Liver (tissue), 9 donors: ENCODE data around the gene TMPRSS7. TPM values are rescaled to one million over a fixed set of nuclear protein-coding genes. Genes with fewer than 3 reads are reported as not detected.

Experiments
- DNase-seq: peaks from one replicate; pipeline ENCODE4 v3.0.0-alpha.2; 2017; ENCODE audit warnings: low spot score
- H3K27ac ChIP-seq, 2 donors: one replicate each; pipeline ENCODE4 v1.7.0; 2013; ENCODE audit warnings: inconsistent platforms in 2 of 2, low read length in 2 of 2, control low read depth in 1 of 2, low read depth in 1 of 2, mild to moderate bottlenecking in 1 of 2
- H3K27me3 ChIP-seq, 4 donors: one replicate each; pipeline versions ENCODE4 v1.6.1 to v1.7.0; 2013; ENCODE audit warnings: low read length in 3 of 4, inconsistent platforms in 1 of 4, mild to moderate bottlenecking in 1 of 4, moderate library complexity in 1 of 4; ENCODE audit not compliant: control insufficient read depth in 4 of 4, insufficient read depth in 4 of 4
- H3K36me3 ChIP-seq, 4 donors: one replicate each; pipeline versions ENCODE4 v1.6.1 to v1.7.0; 2013; ENCODE audit warnings: low read length in 3 of 4, mild to moderate bottlenecking in 3 of 4, low read depth in 1 of 4, moderate library complexity in 1 of 4; ENCODE audit not compliant: control insufficient read depth in 4 of 4, insufficient read depth in 3 of 4
- H3K4me1 ChIP-seq, 4 donors: one replicate each; pipeline versions ENCODE4 v1.6.1 to v1.7.0; 2013; ENCODE audit warnings: low read length in 3 of 4, mild to moderate bottlenecking in 3 of 4, moderate library complexity in 1 of 4; ENCODE audit not compliant: control insufficient read depth in 4 of 4, insufficient read depth in 4 of 4
- H3K4me3 ChIP-seq, 3 donors: one replicate each; pipeline versions ENCODE4 v1.6.1 to v1.7.0; 2013; ENCODE audit warnings: low read length in 3 of 3, control low read depth in 1 of 3, low read depth in 1 of 3, mild to moderate bottlenecking in 1 of 3
- H3K9ac ChIP-seq, 2 donors: one replicate each; pipeline ENCODE4 v1.7.0; 2013; ENCODE audit warnings: low read length in 2 of 2, mild to moderate bottlenecking in 2 of 2, moderate library complexity in 2 of 2, control low read depth in 1 of 2, low read depth in 1 of 2
- H3K9me3 ChIP-seq, 4 donors: one replicate each; pipeline versions ENCODE4 v1.6.1 to v1.7.0; 2013; ENCODE audit warnings: low read length in 3 of 4; ENCODE audit not compliant: control insufficient read depth in 4 of 4
- CTCF ChIP-seq: fragments of 150-350 bp; IDR thresholded peaks from 2 replicates; pipeline ENCODE4 v1.5.1; 2017; ENCODE audit warnings: improper control_type of control experiment, low read depth, low read length; ENCODE audit not compliant: missing input control
- EGR1 ChIP-seq, 2 donors: IDR thresholded peaks; 2 replicates each; pipeline ENCODE4 v1.6.1; 2016 to 2018; ENCODE audit warnings: antibody characterized with exemption in 2 of 2, low read depth in 2 of 2
- FOXA1 ChIP-seq: IDR thresholded peaks from 2 replicates; pipeline ENCODE4 v1.6.1; 2016; ENCODE audit warnings: antibody characterized with exemption
- HNF4A ChIP-seq, 2 donors: conservative IDR thresholded peaks; 2 replicates each; pipeline ENCODE4 v1.6.1; 2016; ENCODE audit warnings: antibody characterized with exemption in 2 of 2, mild to moderate bottlenecking in 2 of 2
- HNF4G ChIP-seq: IDR thresholded peaks from 2 replicates; pipeline ENCODE4 v1.6.1; 2016; ENCODE audit warnings: antibody characterized with exemption
- JUND ChIP-seq, 2 donors: IDR thresholded peaks; 2 replicates each; pipeline ENCODE4 v1.6.1; 2016; ENCODE audit warnings: antibody characterized with exemption in 2 of 2
- MAX ChIP-seq: IDR thresholded peaks from 2 replicates; pipeline ENCODE4 v1.6.1; 2016; ENCODE audit warnings: antibody characterized with exemption
- REST ChIP-seq: IDR thresholded peaks from 2 replicates; pipeline ENCODE4 v1.6.1; 2016; ENCODE audit warnings: antibody characterized with exemption, mild to moderate bottlenecking
- RXRA ChIP-seq, 2 donors: IDR thresholded peaks; 2 replicates each; pipeline ENCODE4 v1.6.1; 2017 to 2018; ENCODE audit warnings: antibody characterized with exemption in 2 of 2, mild to moderate bottlenecking in 1 of 2
- SP1 ChIP-seq: IDR thresholded peaks from 2 replicates; pipeline ENCODE4 v1.6.1; 2018; ENCODE audit warnings: antibody characterized with exemption, mild to moderate bottlenecking
- TAF1 ChIP-seq: conservative IDR thresholded peaks from 2 replicates; pipeline ENCODE4 v1.6.1; 2016; ENCODE audit warnings: antibody characterized with exemption, mild to moderate bottlenecking
- ZBTB33 ChIP-seq: IDR thresholded peaks from 2 replicates; pipeline ENCODE4 v1.6.1; 2016; ENCODE audit warnings: antibody characterized with exemption
- WGBS: extraction: QIAGEN DNeasy Blood & Tissue Kit; methylation state at CpG from one replicate; pipeline ENCODE4 v1.1.7; 2013; 5-methylcytosine and 5-hydroxymethylcytosine counted together
- polyA plus RNA-seq, 2 donors: library from polyadenylated mRNA; stranded (reverse) in 1 of 2; unstranded in 1 of 2; fragments of 200-250 nt in 1 of 2; fragments of >200 nt in 1 of 2; fragmentation: Nextera tagmentation in 1 of 2; extraction: Ambion mirVana in 1 of 2; gene quantifications; one replicate each; pipeline versions ENCODE4 v1.2.1 to v1.2.3, GENCODE V29; 2013 to 2015
- total RNA-seq, 2 donors: library from RNA; depleted of rRNA; stranded (reverse); fragments of >200 nt; gene quantifications; one replicate each; pipeline ENCODE4 v1.2.3, GENCODE V29; 2014
- donor health status: healthy.
- donor health status: healthy.
- donor health status: healthy.
- donor health status: healthy.
- donor health status: healthy.

Gene TMPRSS7
- total and polyA plus RNA-seq, 4 donors, result not detected

GRCh38 chr3:112095731-112096130, 61.2 kb downstream of the TMPRSS7 start (continued):
- TF ChIP-seq REST (no peak), RXRA (IDR thresholded peaks at IDR 0.05) (no peak)

GRCh38 chr3:112096176-112096575, 61.6 kb downstream of the TMPRSS7 start:
- Histone ChIP-seq H3K36me3 (no peaks in the 10 kb centered on the region), H3K27ac (no peak overlapping the region), H3K27me3 (no peaks in the 10 kb centered on the region), H3K4me1 (no peaks in the 10 kb centered on the region), H3K9me3 (no peaks in the 10 kb centered on the region), H3K9ac (no peak overlapping the region), H3K4me3 (no peak overlapping the region)
- DNase-seq, result no peak
- 77% methylated on average over 2 of the region's 2 CpGs for WGBS
- no peak for TF ChIP-seq CTCF
- no peak for TF ChIP-seq EGR1 (IDR thresholded peaks at IDR 0.05; ENCODE audit: low read depth in 2 of 2)
- no peak for TF ChIP-seq FOXA1
- TF ChIP-seq JUND (IDR thresholded peaks at IDR 0.05), result no peak
- TF ChIP-seq TAF1, result no peak
- TF ChIP-seq SP1, result no peak
- TF ChIP-seq ZBTB33, result no peak
- no peak for TF ChIP-seq MAX
- no peak for TF ChIP-seq HNF4G

- H3K4me1 ChIP-seq, result no peaks in the 10 kb centered on the region
- 54% methylated on average over 4 of the region's 4 CpGs for WGBS
- no peak for DNase-seq
- no peaks in the 10 kb centered on the region for H3K27me3 ChIP-seq
- no peaks in the 10 kb centered on the region for H3K36me3 ChIP-seq
- H3K9me3 ChIP-seq, result no peaks in the 10 kb centered on the region
- H3K9ac ChIP-seq, result no peak overlapping the region
- H3K4me3 ChIP-seq, result no peak overlapping the region
- no peak overlapping the region for H3K27ac ChIP-seq
- TF ChIP-seq HNF4A (conservative IDR thresholded peaks at IDR 0.05), result no peak
- TF ChIP-seq JUND (IDR thresholded peaks at IDR 0.05), result peak in 1 of 2 donors; percentile 57
- TF ChIP-seq RXRA (IDR thresholded peaks at IDR 0.05), result peak in 1 of 2 donors; percentile 18
Observed at GRCh38 chr3:112097378-112097777, 62.8 kb downstream of the TMPRSS7 start.
